HFFc6 (cell line): Measurements from ENCODE around the gene PPP1R3D. TPM values are rescaled to one million over a fixed set of nuclear protein-coding genes. Genes with fewer than 3 reads are reported as not detected.

Experiments
- DNase-seq: peaks from one replicate; pipeline ENCODE4 v3.0.0-alpha.2; 2018
- H3K27ac Mint-ChIP-seq: 2 replicates; pipeline ENCODE4 v1.8.0; 2020; ENCODE audit warnings: mild to moderate bottlenecking, mixed read lengths
- H3K27me3 Mint-ChIP-seq: 2 replicates; pipeline ENCODE4 v1.8.0; 2021; ENCODE audit warnings: mild to moderate bottlenecking, moderate library complexity, mixed read lengths; ENCODE audit not compliant: insufficient read depth
- H3K36me3 Mint-ChIP-seq: 2 replicates; pipeline ENCODE4 v1.8.0; 2021; ENCODE audit warnings: low read depth, mixed read lengths
- H3K4me1 Mint-ChIP-seq: 2 replicates; pipeline ENCODE4 v1.8.0; 2020; ENCODE audit warnings: low read depth, mixed read lengths
- H3K4me3 Mint-ChIP-seq: 2 replicates; pipeline ENCODE4 v1.8.0; 2020; ENCODE audit warnings: mild to moderate bottlenecking, moderate library complexity, mixed read lengths
- H3K9me3 Mint-ChIP-seq: 2 replicates; pipeline ENCODE4 v1.8.0; 2020; ENCODE audit warnings: mild to moderate bottlenecking, mixed read lengths
- CTCF ChIP-seq: fragments of 200-600 bp; sonication (generic); IDR thresholded peaks from 2 replicates; pipeline ENCODE4 v1.5.0; 2021; ENCODE audit warnings: antibody characterized with exemption, mild to moderate bottlenecking
- long read RNA-seq: library from polyadenylated mRNA; unstranded; transcript quantifications from one replicate; pipeline ENCODE4 v2.0.0, GENCODE V29; 2019
- total RNA-seq, 6 experiments: library from RNA; stranded (reverse); fragmentation: NEBNext Ultra II Directional; extraction: Animal tissue kit (Norgen Biotek cat#: 25700); gene quantifications; 2 replicates in 1 of 6; 3 replicates in 5 of 6; pipeline ENCODE4 v1.2.3, GENCODE V29; 2021

PPP1R3D gene
- total RNA-seq = 1 to 10 TPM; 5.6 to 6.8 (median 6.2) TPM
- long read RNA-seq, partial matches to known transcripts = 0 of 2 reads
- long read RNA-seq, other reads (novel, unspliced or antisense) = 0 of 2 reads

GRCh38 chr20:59940129-59940955 lies at the start of gene PPP1R3D, which contains the start of gene FAM217B:
Gene PPP1R3D (minus strand): TSS chr20:59940305. CDS start chr20:59939931, 374 bp downstream.
Gene FAM217B (plus strand): TSS chr20:59940389. CDS start chr20:59943944, 3,555 bp downstream.
- TF ChIP-seq CTCF = peak; percentile 68
- H3K27me3 Mint-ChIP-seq = 0 out of 2 replicates have a peak, but pooled peaks cover 2% of the 10 kb centered on the region
- H3K9me3 Mint-ChIP-seq = peaks cover 7% of the 10 kb centered on the region; the same call in 1 of the 2 replicates
- peak; percentile 95 for DNase-seq
- peak within 1 kb of the TSS; percentile 100 for H3K27ac Mint-ChIP-seq
- peaks cover 47% of the 10 kb centered on the region for H3K4me1 Mint-ChIP-seq
- peaks cover 21% of the 10 kb centered on the region for H3K36me3 Mint-ChIP-seq
- H3K4me3 Mint-ChIP-seq = peak within 1 kb of the TSS; percentile 100

GRCh38 chr20:59988141-59988540 lies 48.0 kb upstream of the PPP1R3D start:
- no peak for TF ChIP-seq CTCF
- Mint-ChIP-seq H3K4me1 (peaks cover 35% of the 10 kb centered on the region), H3K4me3 (no peak overlapping the region), H3K27ac (no peak overlapping the region), H3K36me3 (no peaks in the 10 kb centered on the region), H3K9me3 (no peaks in the 10 kb centered on the region), H3K27me3 (peaks cover 17% of the 10 kb centered on the region)
- DNase-seq = peak; percentile 32

GRCh38 chr20:59987135-59987534 lies 47.0 kb upstream of the PPP1R3D start:
- Mint-ChIP-seq H3K4me3 (no peak overlapping the region), H3K27ac (no peak overlapping the region), H3K9me3 (no peaks in the 10 kb centered on the region), H3K27me3 (peaks cover 20% of the 10 kb centered on the region), H3K4me1 (peaks cover 29% of the 10 kb centered on the region), H3K36me3 (no peaks in the 10 kb centered on the region)
- no peak for DNase-seq
- no peak for TF ChIP-seq CTCF

GRCh38 chr20:59985864-59986263 lies 45.8 kb upstream of the PPP1R3D start:
- H3K36me3 Mint-ChIP-seq = no peaks in the 10 kb centered on the region
- no peak for DNase-seq
- peaks cover 20% of the 10 kb centered on the region for H3K27me3 Mint-ChIP-seq
- H3K27ac Mint-ChIP-seq = no peak overlapping the region
- TF ChIP-seq CTCF = peak; percentile 13; the same call in 1 of the 2 replicates
- H3K9me3 Mint-ChIP-seq = no peaks in the 10 kb centered on the region
- no peak overlapping the region for H3K4me3 Mint-ChIP-seq
- H3K4me1 Mint-ChIP-seq = peaks cover 19% of the 10 kb centered on the region

GRCh38 chr20:59985164-59985563 lies 45.1 kb upstream of the PPP1R3D start:
- Mint-ChIP-seq H3K27me3 (peaks cover 15% of the 10 kb centered on the region), H3K9me3 (no peaks in the 10 kb centered on the region), H3K36me3 (no peaks in the 10 kb centered on the region), H3K27ac (no peak overlapping the region), H3K4me3 (no peak overlapping the region), H3K4me1 (peaks cover 19% of the 10 kb centered on the region)
- no peak for DNase-seq
- TF ChIP-seq CTCF = no peak
